Effector memory CD8-positive, alpha-beta T cell (primary cell): ENCODE measurements around the gene PLAAT4.

Source experiments
- ATAC-seq: fragments of 150-1000 bp; cut with Tn5 transposase; replicated peaks from 2 replicates; pipeline ENCODE4 v1.10.0; 2021; ENCODE audit warnings: mild to moderate bottlenecking, moderate library complexity
- DNase-seq, 3 experiments: peaks; one replicate each; pipeline ENCODE4 v3.0.0; 2021
- H3K27ac Mint-ChIP-seq, 2 donors: one replicate each; pipeline ENCODE4 v1.8.0; 2022; ENCODE audit warnings: mild to moderate bottlenecking in 2 of 2, mixed read lengths in 2 of 2, moderate library complexity in 2 of 2
- H3K27me3 Mint-ChIP-seq, 2 donors: one replicate each; pipeline ENCODE4 v1.8.0; 2022; ENCODE audit warnings: mixed read lengths in 2 of 2
- H3K36me3 Mint-ChIP-seq: one replicate; pipeline ENCODE4 v1.8.0; 2022; ENCODE audit warnings: mild to moderate bottlenecking, moderate library complexity, mixed read lengths; ENCODE audit not compliant: insufficient read depth
- H3K4me1 Mint-ChIP-seq, 2 donors: one replicate each; pipeline ENCODE4 v1.8.0; 2022; ENCODE audit warnings: low read depth in 2 of 2, mixed read lengths in 2 of 2
- H3K4me3 Mint-ChIP-seq, 2 donors: one replicate each; pipeline ENCODE4 v1.8.0; 2022; ENCODE audit warnings: mild to moderate bottlenecking in 2 of 2, mixed read lengths in 2 of 2, moderate library complexity in 2 of 2
- H3K9me3 Mint-ChIP-seq, 2 donors: one replicate each; pipeline ENCODE4 v1.8.0; 2022; ENCODE audit warnings: mixed read lengths in 2 of 2

Gene PLAAT4

DNA sequence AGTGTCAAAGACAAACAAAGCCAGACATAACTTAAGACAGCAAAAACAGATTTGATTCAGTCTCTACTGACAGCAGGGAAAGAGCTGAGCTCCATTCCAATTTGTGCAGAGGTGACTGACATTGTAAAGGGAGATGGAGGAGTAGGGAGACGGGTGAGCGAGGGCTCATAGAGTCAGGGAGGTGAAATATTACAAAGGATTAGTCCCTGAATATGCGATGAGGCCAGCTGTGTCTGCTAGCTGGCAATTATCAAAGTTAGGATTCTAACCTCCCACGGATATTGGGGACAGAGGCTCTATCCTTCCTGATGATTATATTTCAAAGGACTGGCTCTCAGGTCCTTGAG, 18.2 kb downstream of the PLAAT4 start:
- peak overlapping the region; percentile 97 for H3K27ac Mint-ChIP-seq
- peaks cover 46 to 52% of the 10 kb centered on the region in 2 donors for H3K4me1 Mint-ChIP-seq
- H3K36me3 Mint-ChIP-seq: peaks cover 36% of the 10 kb centered on the region
- no peaks in the 10 kb centered on the region for H3K27me3 Mint-ChIP-seq
- DNase-seq: no peak
- no peak for ATAC-seq
- H3K4me3 Mint-ChIP-seq: peak overlapping the region in 1 of 2 donors; percentile 80
- H3K9me3 Mint-ChIP-seq: no peaks in the 10 kb centered on the region

DNA sequence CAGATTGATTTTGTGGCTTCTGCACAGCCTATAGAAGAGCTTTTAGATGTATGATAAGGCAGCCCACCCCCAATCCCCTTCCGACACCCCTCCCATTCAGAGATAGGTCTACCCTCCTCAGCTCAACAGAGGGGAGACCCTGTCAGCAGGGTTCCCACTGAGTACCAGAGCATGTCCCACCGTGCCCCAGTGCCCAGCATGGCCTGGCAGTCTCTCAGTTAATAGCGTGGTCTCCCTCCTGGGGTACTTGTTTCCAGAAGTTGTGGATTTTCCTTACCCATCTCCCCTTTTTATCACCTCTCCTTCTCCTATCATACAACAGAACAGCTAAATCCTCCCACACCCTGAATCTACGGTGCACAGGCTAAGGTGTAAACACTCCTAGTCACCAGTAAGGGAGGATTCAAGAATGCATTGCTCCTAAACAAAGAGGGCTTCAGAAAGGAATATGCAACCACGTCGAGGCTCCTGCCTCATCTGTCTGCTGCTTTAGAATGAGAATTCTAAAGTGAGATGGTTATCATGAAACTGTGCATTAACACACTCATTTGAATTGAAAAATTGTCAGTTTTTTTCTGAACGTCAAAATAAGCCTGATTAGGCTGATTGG, 19.9 kb downstream of the PLAAT4 start:
- no peak for ATAC-seq
- Mint-ChIP-seq H3K4me1 (peaks cover 51 to 57% of the 10 kb centered on the region in 2 donors), H3K27me3 (no peaks in the 10 kb centered on the region), H3K9me3 (no peaks in the 10 kb centered on the region), H3K36me3 (peaks cover 26% of the 10 kb centered on the region), H3K4me3 (no peak overlapping the region), H3K27ac (no peak overlapping the region)
- DNase-seq: no peak

- H3K9me3 Mint-ChIP-seq: no peaks in the 10 kb centered on the region
- DNase-seq: no peak
- no peak for ATAC-seq
- H3K36me3 Mint-ChIP-seq: peaks cover 16% of the 10 kb centered on the region
- H3K4me3 Mint-ChIP-seq: no peak overlapping the region
- peaks cover 42 to 47% of the 10 kb centered on the region in 2 donors for H3K4me1 Mint-ChIP-seq
- no peaks in the 10 kb centered on the region for H3K27me3 Mint-ChIP-seq
- peak overlapping the region in 1 of 2 donors; percentile 60 for H3K27ac Mint-ChIP-seq
Observed at GRCh38 chr11:63557570-63557969, 21.0 kb downstream of the PLAAT4 start.

DNA sequence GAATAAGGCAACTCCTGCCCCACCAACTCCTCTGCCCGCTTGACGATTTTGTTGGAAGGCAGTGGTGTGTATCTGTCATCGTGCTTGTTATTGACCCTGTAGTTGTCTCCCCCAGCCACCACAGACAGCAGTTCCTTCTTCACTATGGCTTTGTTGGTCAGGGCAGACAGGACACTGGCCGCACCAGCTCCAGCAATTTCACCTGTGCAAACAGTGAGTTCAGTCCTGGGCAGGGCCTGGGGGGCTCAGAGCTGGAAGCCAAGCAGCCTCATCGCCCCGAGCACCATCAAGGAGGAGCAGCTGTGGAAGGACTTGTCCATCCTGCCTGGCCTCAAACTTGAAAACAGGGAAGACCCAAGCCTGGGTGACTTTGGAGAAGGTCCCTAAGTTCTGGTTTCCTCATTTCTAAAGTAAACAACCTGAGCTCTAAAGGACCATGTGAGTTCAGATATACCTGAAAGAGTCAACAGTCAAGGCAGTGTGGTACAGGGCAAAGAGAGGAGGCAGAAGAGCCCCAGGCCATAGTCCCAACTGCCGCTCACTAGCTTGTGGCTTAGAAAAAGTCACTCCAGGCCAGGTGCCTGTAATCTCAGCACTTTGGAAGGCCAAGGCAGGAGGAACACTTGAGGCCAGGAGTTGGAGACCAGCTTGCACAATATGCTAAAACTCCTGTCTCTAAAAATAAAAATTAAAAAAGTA, 22.0 kb downstream of the PLAAT4 start:
- H3K27ac Mint-ChIP-seq: no peak overlapping the region
- DNase-seq (no peak), ATAC-seq (no peak)
- H3K4me1 Mint-ChIP-seq: peaks cover 34 to 39% of the 10 kb centered on the region in 2 donors
- H3K36me3 Mint-ChIP-seq: peaks cover 5% of the 10 kb centered on the region
- H3K4me3 Mint-ChIP-seq: no peak overlapping the region
- H3K27me3 Mint-ChIP-seq: no peaks in the 10 kb centered on the region
- H3K9me3 Mint-ChIP-seq: no peaks in the 10 kb centered on the region

- Mint-ChIP-seq H3K4me3 (peak overlapping the region; percentile 52 to 57), H3K36me3 (no peaks in the 10 kb centered on the region), H3K9me3 (no peaks in the 10 kb centered on the region), H3K4me1 (peaks cover 36 to 41% of the 10 kb centered on the region in 2 donors), H3K27me3 (no peaks in the 10 kb centered on the region), H3K27ac (peak overlapping the region; percentile 71 to 86)
- ATAC-seq (peak; percentile 73), DNase-seq (no peak)
Observed at GRCh38 chr11:63560506-63561180, 24.0 kb downstream of the PLAAT4 start.

DNA sequence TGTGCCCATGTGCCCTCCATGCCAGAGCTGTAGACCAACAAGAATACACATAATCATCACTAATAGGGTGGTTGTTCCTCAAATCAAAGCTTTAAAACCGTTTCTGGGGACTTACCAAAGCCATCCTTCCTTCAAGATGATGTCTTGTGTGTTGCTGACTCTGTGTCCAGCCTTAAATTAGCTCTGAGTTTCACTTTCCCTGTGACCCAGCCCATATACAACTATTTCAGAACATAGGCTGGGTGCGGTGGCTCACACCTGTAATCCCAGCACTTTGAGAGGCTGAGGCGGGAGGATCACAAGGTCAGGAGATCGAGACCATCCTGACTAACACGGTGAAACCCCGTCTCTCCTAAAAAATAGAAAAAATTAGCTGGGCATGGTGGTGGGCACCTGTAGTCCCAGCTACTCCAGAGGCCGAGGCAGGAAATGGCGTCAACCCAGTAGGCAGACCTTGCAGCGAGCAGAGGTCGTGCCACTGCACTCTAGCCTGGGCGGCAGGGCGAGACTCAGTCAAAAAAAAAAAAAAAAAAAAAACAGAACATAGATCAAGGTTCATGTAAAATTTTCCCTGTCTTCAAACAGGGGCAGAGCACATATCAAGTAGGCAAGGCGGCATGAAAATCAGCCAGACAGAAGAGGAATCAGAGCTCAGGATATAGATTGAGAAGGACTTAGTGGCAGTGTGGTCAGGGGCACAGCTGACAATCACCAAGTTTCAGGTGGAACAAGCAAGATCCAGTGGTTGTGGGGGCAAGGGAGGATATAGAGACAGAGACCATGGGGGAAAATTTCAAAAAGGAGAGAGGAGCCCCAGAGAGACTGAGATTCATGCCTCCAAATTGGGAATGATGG, 26.8 kb downstream of the PLAAT4 start, which contains the start of gene PLAAT2:
Gene PLAAT2 (minus strand): TSS at position 179 of the 855 bp plus-strand sequence. CDS start 55 bp downstream, at position 124.
- ATAC-seq (no peak), DNase-seq (no peak)
- peaks cover 42 to 45% of the 10 kb centered on the region in 2 donors for H3K4me1 Mint-ChIP-seq
- H3K27me3 Mint-ChIP-seq: no peaks in the 10 kb centered on the region
- H3K9me3 Mint-ChIP-seq: no peaks in the 10 kb centered on the region
- peaks cover 5% of the 10 kb centered on the region for H3K36me3 Mint-ChIP-seq
- no peak within 1 kb of the TSS for H3K4me3 Mint-ChIP-seq
- H3K27ac Mint-ChIP-seq: peak within 1 kb of the TSS; percentile 84 to 100

- peak overlapping the region; percentile 8 to 51 for H3K4me3 Mint-ChIP-seq
- ATAC-seq (no peak), DNase-seq (no peak)
- peak overlapping the region; percentile 98 to 100 for H3K27ac Mint-ChIP-seq
- peaks cover 42 to 50% of the 10 kb centered on the region in 2 donors for H3K4me1 Mint-ChIP-seq
- H3K9me3 Mint-ChIP-seq: no peaks in the 10 kb centered on the region
- no peaks in the 10 kb centered on the region for H3K27me3 Mint-ChIP-seq
- peaks cover 5% of the 10 kb centered on the region for H3K36me3 Mint-ChIP-seq
Observed at GRCh38 chr11:63564056-63564774, 27.6 kb downstream of the PLAAT4 start.

DNA sequence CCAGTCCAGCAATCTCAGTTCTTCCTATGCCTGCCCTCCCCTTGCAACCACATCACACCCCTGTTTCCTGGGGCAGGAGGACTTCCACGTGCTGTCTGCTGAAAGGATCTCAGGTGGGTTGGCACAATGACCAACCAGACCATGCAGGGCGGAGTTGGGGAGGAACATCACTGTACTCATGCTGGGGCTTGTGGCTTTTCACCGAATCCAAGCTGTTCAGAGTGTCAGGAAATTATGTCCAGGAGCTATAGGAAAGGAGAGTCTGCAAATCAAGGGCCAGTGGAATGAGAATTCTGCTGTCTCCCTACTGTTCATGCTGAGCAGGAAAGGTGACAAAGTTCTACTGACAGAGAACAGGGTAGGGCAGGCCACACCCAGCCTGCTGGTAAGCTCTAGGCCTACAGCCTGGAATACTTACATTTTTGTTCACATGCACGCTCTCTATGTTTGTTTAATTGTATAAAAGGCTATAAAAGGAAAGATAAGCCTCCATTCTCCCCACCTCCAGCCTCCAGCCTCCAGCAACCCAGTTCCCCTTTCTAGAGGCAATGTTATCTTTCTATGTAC, 28.3 kb downstream of the PLAAT4 start:
- H3K27ac Mint-ChIP-seq: peak overlapping the region; percentile 98 to 100
- H3K27me3 Mint-ChIP-seq: no peaks in the 10 kb centered on the region
- peak overlapping the region; percentile 8 to 51 for H3K4me3 Mint-ChIP-seq
- H3K36me3 Mint-ChIP-seq: peaks cover 5% of the 10 kb centered on the region
- H3K9me3 Mint-ChIP-seq: no peaks in the 10 kb centered on the region
- peaks cover 39 to 53% of the 10 kb centered on the region in 2 donors for H3K4me1 Mint-ChIP-seq
- no peak for DNase-seq
- no peak for ATAC-seq

DNA sequence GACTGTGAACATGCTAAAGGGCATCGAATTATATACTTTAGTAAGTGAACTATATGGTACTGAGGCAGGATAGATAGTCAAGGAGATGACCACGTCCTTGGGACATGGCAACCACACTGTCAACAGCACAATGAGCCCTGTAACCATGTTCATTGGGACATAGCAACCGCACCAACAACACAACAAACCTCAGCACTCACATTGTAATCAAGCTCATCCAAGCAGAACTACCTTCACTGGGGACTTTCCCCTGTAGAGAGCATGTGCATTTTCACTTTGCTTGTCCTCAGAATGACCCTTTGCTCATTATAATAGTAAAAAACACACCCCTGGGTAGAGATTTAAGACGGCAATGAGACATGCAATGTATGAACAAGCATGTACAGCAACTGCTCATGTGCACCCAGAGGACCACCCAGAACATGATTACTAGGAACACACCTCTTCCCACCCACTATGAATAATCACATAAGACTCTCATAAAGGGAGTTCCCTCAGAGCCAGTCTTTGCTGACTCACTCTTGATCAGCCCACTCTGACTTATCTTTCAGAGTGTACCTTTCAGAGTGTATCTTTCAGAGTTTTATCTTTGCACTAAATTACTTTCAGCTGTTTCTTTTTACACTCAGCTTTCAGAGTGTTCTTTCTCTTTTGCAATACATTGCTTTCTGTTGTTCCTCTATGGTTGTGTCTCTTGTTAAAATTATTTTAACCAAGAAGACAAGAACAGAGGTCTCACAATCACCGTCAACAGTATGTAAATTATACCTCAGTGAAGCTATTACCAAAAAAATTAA, 30.6 kb downstream of the PLAAT4 start:
- ATAC-seq: peak; percentile 86
- Mint-ChIP-seq H3K27me3 (no peaks in the 10 kb centered on the region), H3K4me1 (peaks cover 29 to 45% of the 10 kb centered on the region in 2 donors), H3K4me3 (peak overlapping the region; percentile 24 to 30), H3K36me3 (peaks cover 5% of the 10 kb centered on the region), H3K9me3 (no peaks in the 10 kb centered on the region), H3K27ac (peak overlapping the region; percentile 98 to 100)
- DNase-seq: peak; percentile 75 to 79 (median 78)

- Mint-ChIP-seq H3K4me3 (no peak overlapping the region), H3K4me1 (peaks cover 29 to 43% of the 10 kb centered on the region in 2 donors), H3K27me3 (no peaks in the 10 kb centered on the region), H3K9me3 (no peaks in the 10 kb centered on the region), H3K36me3 (peaks cover 9% of the 10 kb centered on the region), H3K27ac (peak overlapping the region in 1 of 2 donors; percentile 80)
- DNase-seq (no peak), ATAC-seq (no peak)
Observed at GRCh38 chr11:63569570-63569969, 33.0 kb downstream of the PLAAT4 start.

DNA sequence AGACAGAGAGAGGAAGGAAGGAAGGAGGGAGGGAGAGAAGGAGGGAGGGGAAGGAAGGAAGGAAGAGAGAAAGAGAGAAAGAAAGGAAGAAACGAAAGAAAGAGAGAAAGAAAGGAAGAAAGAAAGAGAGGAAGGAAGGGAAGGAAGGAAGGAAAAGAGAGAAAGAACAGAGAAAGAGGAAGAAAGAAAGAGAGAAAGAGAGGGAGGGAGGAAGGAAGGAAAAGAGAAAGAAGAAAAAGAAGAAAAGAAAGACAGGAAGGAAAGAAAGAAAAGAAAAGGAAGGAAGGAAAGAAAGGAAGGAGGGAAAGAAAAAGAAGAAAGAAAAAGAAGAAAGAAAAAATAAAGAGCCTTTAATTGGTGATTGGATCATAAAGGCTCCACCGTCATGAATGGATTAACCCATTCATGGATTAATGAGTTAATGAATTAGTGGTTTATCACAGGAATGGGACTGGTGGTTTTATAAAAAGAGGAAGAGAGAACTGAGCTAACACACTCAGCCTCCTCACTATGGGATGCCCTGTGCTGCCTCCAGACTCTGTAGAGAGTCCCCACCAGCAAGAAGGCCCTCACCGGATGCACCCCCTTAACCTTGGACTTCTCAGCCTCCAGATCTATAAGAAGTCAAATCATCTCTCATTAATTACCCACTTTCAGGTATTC, 35.5 kb downstream of the PLAAT4 start:
- Mint-ChIP-seq H3K4me1 (peaks cover 25 to 40% of the 10 kb centered on the region in 2 donors), H3K36me3 (peaks cover 5% of the 10 kb centered on the region), H3K27ac (peak overlapping the region; percentile 38 to 95), H3K4me3 (no peak overlapping the region), H3K9me3 (no peaks in the 10 kb centered on the region), H3K27me3 (no peaks in the 10 kb centered on the region)
- ATAC-seq: no peak
- no peak for DNase-seq
